ENCODE measurements around the gene SLC23A2.
A peak's percentile ranks its signal among the peaks of the same experiment; 100 is the strongest.
"Not testable (repeated sequence)": the region's sequence is repeated elsewhere in the genome, so short reads cannot be mapped to it uniquely, and the experiment has no call there.

Gene SLC23A2

DNA sequence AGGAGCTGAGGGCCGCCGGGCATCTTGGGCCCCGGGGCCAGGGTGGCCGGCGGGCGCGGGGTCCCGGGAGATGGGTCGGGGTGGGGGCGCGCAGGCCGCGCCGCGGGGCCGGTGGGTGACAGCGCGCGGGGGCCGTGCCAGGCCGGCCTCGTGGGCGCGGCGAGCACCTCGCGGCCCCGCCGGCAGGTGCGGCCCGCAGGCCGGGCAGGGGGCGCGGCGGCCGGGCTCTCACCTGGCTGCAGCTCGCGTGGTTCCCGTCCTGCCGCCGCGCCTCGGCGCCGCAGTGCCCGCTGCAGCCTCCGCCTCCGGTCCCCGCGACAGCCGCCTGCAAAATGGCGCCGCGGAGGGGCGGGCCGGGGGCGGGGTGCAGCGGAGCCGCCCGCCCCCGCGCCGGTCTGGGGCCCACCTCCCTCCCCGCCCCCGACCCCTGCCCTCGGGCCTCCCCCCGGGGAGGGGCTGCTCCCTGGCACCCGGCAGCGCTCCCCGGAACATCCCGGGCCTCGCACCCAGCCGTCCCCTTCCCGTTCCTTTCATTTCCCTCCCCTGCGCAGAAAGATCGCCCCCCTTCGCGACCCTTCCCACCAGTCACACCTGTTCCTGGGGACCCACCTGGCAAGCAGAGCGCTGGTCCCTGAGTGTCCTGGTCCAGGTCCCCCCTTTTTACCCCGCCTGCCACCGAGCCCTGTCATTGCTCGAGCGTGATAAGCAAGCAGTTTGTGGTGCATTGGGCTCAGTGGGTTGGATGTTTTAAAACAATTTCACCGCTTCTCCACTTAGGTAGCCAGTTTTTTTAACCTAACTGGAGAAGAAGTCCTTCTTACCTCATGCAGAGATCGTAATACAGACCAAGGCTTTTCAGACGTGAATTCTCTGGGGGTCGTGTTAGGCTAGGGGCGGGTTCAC, at the start of gene SLC23A2:
Gene SLC23A2 (minus strand): TSS at position 337 of the 903 bp plus-strand sequence. CDS start 68,948 bp downstream, outside the sequence.
- peaks cover 30% of the 10 kb centered on the region for H3K4me1 Mint-ChIP-seq
- H3K36me3 Mint-ChIP-seq, result no peaks in the 10 kb centered on the region
- H3K9me3 Mint-ChIP-seq, result no peaks in the 10 kb centered on the region
- H3K27ac Mint-ChIP-seq, result peak within 1 kb of the TSS; percentile 92
- DNase-seq (ENCODE audit: low spot score in 2 of 2) (peak; percentile 46 to 52), ATAC-seq (ENCODE audit: low read depth) (peak; percentile 76)
- no peaks in the 10 kb centered on the region for H3K27me3 Mint-ChIP-seq
- peak within 1 kb of the TSS; percentile 100 for H3K4me3 Mint-ChIP-seq

DNA sequence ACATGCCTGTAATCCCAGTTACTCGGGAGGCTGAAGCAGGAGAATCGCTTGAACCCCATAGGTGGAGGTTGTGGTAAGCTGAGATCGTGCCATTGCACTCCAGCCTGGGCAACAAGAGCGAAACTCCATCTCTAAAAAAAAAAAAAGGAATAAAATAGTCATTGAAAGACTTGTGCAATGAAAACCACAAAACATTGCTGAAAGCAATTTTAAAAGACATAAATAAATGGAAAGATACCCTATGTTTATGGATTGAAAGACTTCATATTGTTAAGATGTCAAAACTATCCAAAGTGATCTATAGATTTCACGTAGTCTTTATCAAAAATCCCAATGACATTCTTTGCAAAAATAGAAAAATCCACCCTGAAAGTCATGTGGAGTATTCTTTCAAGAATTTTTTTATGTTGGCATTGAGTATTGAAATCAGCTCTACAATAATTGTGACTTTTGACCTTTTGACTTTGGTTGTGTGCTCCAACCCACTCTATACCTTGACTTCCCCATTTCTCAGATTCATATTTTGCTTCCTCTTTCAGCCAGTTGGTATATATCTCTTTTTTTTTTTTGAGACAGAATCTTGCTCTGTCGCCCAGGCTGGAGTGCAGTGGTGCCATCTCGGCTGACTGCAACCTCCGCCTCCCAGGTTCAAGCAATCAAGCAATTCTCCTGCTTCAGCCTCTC, 45.5 kb upstream of the SLC23A2 start:
- Mint-ChIP-seq H3K4me1 (peaks cover 12% of the 10 kb centered on the region), H3K9me3 (no peaks in the 10 kb centered on the region), H3K27ac (no peak overlapping the region), H3K4me3 (peak overlapping the region; percentile 73), H3K27me3 (no peaks in the 10 kb centered on the region), H3K36me3 (no peaks in the 10 kb centered on the region)
- peak in 1 of 2 donors; percentile 20 for DNase-seq (ENCODE audit: low spot score in 2 of 2)
- peak; percentile 97 for ATAC-seq (ENCODE audit: low read depth)

DNA sequence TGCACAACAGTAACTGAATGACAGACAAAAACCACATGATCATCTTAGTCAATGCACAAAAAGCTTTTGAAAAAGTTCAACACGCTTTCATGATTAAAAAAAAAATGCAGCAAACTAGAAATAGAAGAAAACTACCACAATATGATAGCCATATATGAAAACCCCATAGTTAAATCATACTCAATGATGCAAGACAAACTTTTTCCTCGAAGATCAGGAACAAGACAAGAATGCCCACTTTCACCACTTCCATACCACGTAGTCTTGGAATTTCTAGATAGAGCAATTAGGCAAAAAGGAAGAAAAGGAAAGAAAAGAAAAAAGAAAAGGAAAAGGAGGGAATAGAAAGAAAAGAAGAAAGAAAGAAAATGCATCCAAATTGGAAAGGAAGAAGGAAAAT, 44.6 kb upstream of the SLC23A2 start:
- Mint-ChIP-seq H3K27ac (peak overlapping the region; percentile 9), H3K27me3 (no peaks in the 10 kb centered on the region), H3K9me3 (no peaks in the 10 kb centered on the region), H3K4me3 (no peak overlapping the region), H3K36me3 (no peaks in the 10 kb centered on the region), H3K4me1 (peaks cover 15% of the 10 kb centered on the region)
- DNase-seq (ENCODE audit: low spot score in 2 of 2), result no peak
- no peak for ATAC-seq (ENCODE audit: low read depth)

DNA sequence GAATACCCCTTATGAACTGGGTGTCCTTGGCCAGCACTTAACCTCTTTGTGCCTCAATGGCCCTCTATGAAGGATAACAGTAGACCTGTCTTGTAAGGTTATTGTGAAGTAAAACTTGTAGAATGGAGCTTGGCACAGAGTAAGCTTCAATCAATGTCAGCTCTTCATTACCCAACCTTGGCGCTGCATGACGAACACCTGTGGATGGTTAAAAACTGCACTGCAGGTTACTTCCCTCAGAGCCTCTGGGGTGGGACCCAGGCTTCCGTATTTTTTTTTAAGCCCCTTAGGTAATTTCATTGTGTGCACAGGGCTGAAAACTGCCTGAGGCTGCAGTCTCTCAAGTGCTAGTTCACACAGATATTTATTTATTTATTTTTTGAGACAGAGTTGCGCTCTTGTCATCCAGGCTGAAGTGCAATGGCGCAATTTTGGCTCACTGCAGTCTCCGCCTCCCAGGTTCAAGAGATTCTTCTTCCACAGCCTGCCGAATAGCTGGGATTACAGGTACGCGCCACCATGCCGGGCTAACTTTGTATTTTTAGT, 42.8 kb upstream of the SLC23A2 start:
- ATAC-seq (ENCODE audit: low read depth) (peak; percentile 36), DNase-seq (ENCODE audit: low spot score in 2 of 2) (no peak)
- Mint-ChIP-seq H3K4me1 (peaks cover 24% of the 10 kb centered on the region), H3K27me3 (no peaks in the 10 kb centered on the region), H3K9me3 (no peaks in the 10 kb centered on the region), H3K4me3 (no peak overlapping the region), H3K36me3 (no peaks in the 10 kb centered on the region), H3K27ac (no peak overlapping the region)

DNA sequence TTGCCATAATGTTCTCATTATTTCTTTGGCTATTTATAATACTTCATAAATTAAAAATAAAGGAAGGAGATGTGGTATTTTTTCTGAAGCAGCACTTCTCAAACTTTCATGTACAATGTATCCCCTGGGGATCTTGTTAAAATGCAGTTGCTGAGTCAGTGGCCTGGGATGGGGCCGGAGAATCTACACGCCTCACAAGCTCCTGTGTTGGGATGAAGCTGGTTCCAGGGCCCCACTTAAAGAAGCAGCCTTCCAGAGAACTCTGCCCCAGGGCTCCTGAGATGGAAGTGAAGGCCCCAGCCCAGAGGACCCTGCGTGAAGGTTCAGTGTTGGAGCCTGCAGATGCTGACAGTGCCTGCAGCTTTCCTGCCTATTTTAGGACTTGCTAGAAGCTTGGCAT, 40.1 kb upstream of the SLC23A2 start:
- Mint-ChIP-seq H3K27me3 (no peaks in the 10 kb centered on the region), H3K27ac (no peak overlapping the region), H3K4me3 (no peak overlapping the region), H3K4me1 (peaks cover 20% of the 10 kb centered on the region), H3K9me3 (no peaks in the 10 kb centered on the region), H3K36me3 (no peaks in the 10 kb centered on the region)
- ATAC-seq (ENCODE audit: low read depth), result no peak
- no peak for DNase-seq (ENCODE audit: low spot score in 2 of 2)

DNA sequence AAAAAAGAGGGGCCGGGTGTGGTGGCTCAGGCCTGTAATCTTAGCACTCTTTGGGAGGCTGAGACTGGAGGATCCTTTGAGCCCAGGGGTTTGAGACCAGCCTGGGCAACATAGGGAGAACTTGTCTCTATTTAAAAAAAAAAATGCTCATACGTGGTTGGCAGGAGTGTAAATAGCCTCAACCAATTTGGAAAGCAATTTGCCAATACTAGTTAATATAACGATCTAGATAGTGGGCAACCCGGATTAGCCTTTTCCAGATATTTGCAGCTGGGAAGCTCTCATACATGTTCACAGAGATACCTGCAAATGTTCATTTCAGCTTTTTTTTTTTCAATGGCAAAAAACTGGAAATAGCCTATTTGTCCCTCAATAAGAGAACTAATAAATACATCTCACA, 39.0 kb upstream of the SLC23A2 start:
- DNase-seq (ENCODE audit: low spot score in 2 of 2) (no peak), ATAC-seq (ENCODE audit: low read depth) (no peak)
- peaks cover 15% of the 10 kb centered on the region for H3K4me1 Mint-ChIP-seq
- H3K9me3 Mint-ChIP-seq, result no peaks in the 10 kb centered on the region
- no peak overlapping the region for H3K4me3 Mint-ChIP-seq
- no peak overlapping the region for H3K27ac Mint-ChIP-seq
- no peaks in the 10 kb centered on the region for H3K27me3 Mint-ChIP-seq
- no peaks in the 10 kb centered on the region for H3K36me3 Mint-ChIP-seq

DNA sequence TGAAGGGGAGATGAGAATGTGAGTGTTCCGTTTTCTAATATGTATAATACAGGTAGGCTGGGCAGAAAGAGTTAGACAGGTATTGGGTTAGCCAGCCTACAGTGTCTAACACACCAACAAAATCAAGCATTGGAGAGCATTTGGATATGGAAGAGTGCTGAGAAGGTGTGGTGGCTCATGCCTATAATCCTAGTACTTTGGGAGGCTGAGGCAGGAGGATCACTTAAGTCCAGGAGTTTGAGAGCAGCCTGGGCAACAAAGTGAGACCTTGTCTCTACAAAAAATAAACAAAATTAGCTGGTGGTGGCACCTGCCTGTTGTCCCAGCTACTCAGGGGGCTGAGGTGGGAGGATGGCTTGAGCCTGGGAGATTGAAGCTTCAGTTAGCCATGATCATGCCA, 38.6 kb upstream of the SLC23A2 start:
- DNase-seq (ENCODE audit: low spot score in 2 of 2), result no peak
- no peak overlapping the region for H3K4me3 Mint-ChIP-seq
- peaks cover 15% of the 10 kb centered on the region for H3K4me1 Mint-ChIP-seq
- H3K27me3 Mint-ChIP-seq, result no peaks in the 10 kb centered on the region
- no peak for ATAC-seq (ENCODE audit: low read depth)
- H3K36me3 Mint-ChIP-seq, result no peaks in the 10 kb centered on the region
- H3K27ac Mint-ChIP-seq, result peak overlapping the region; percentile 35
- no peaks in the 10 kb centered on the region for H3K9me3 Mint-ChIP-seq

DNA sequence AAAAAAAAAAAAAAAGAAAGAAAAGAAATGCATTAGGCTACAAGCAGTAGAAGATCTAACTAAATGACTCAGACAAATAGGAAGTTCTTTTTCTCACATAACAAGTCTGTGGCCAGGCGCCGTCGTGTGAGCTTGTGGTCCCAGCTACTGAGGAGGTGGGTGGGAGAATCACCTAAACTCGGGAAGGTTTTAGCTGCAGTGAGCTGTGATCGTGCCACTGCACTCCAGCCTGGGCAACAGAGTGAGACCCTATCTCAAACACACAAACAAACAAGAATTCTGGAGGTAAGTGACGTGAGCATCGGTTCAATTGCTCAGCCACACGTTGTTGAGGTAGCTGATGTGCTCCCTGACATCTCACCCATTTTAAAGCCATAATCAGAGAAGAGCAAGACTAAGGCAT, 37.9 kb upstream of the SLC23A2 start:
- H3K27me3 Mint-ChIP-seq, result no peaks in the 10 kb centered on the region
- ATAC-seq (ENCODE audit: low read depth), result no peak
- H3K27ac Mint-ChIP-seq, result peak overlapping the region; percentile 35
- no peaks in the 10 kb centered on the region for H3K9me3 Mint-ChIP-seq
- peaks cover 15% of the 10 kb centered on the region for H3K4me1 Mint-ChIP-seq
- no peaks in the 10 kb centered on the region for H3K36me3 Mint-ChIP-seq
- peak overlapping the region; percentile 45 for H3K4me3 Mint-ChIP-seq
- DNase-seq (ENCODE audit: low spot score in 2 of 2), result no peak

DNA sequence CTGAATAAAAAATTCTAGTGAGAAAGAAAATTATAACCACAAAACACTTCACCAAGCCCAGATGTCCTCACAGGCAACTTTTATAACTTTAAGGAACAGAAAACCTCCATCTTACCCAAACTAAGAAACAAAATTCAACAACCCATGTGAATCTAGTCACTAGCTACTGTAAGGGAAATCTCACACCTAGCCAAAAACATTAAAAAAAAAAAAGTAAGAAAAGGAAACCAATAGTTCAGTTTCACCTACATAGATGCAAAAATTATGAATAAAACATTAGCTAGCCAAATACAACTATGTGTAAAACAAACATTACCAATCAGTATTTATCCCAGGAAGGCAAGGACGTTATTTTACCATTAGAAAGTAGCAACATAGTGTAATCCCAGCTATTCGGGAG, 35.5 kb upstream of the SLC23A2 start:
- DNase-seq (ENCODE audit: low spot score in 2 of 2), result no peak
- Mint-ChIP-seq H3K36me3 (no peaks in the 10 kb centered on the region), H3K27ac (no peak overlapping the region), H3K4me3 (no peak overlapping the region), H3K4me1 (peaks cover 12% of the 10 kb centered on the region), H3K9me3 (no peaks in the 10 kb centered on the region), H3K27me3 (no peaks in the 10 kb centered on the region)
- no peak for ATAC-seq (ENCODE audit: low read depth)

DNA sequence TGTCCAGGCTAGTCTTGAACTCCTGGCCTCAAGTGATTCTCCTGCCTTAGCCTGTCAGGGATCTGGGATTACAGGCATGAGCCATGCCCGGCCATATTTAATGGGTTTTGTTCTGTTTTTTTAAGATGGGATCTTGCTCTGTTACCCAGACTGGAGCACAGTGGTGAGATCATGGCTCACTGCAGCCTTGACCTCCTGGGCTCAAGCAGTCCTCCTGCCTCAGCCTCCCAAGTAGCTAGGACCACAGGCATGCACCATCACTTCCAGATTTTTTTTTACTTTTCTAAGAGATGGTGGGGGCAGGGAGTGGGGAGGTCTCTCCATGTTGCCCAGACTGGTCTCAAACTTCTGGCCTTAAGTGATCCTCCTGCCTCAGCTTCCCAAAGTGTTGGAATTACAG, 34.2 kb upstream of the SLC23A2 start:
- not testable (repeated sequence) for H3K4me3 Mint-ChIP-seq; ATAC-seq (ENCODE audit: low read depth); H3K4me1 Mint-ChIP-seq; H3K27ac Mint-ChIP-seq; H3K9me3 Mint-ChIP-seq; H3K27me3 Mint-ChIP-seq; H3K36me3 Mint-ChIP-seq; DNase-seq (ENCODE audit: low spot score in 2 of 2)

DNA sequence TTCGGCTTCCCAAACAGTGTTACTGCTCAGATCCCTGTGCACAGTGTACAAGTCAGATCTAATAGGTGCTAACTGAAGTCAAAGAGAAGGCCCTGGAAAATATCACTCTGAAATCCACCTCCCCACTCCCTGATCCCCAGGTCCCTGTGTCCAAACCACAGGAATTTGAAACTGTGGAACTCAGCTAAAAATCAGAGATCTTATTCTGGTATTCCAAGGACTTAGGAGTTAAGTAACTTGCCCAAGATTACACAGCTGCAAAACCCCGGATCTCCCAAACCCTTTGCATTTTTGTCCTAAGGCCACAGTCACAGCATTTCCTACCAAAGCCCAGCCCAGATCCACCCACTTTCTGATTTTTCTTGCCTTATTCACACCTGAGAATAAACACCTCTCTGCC, 32.3 kb upstream of the SLC23A2 start:
- DNase-seq (ENCODE audit: low spot score in 2 of 2), result no peak
- Mint-ChIP-seq H3K27ac (no peak overlapping the region), H3K36me3 (no peaks in the 10 kb centered on the region), H3K9me3 (no peaks in the 10 kb centered on the region), H3K27me3 (no peaks in the 10 kb centered on the region), H3K4me1 (peaks cover 3% of the 10 kb centered on the region), H3K4me3 (no peak overlapping the region)
- no peak for ATAC-seq (ENCODE audit: low read depth)

DNA sequence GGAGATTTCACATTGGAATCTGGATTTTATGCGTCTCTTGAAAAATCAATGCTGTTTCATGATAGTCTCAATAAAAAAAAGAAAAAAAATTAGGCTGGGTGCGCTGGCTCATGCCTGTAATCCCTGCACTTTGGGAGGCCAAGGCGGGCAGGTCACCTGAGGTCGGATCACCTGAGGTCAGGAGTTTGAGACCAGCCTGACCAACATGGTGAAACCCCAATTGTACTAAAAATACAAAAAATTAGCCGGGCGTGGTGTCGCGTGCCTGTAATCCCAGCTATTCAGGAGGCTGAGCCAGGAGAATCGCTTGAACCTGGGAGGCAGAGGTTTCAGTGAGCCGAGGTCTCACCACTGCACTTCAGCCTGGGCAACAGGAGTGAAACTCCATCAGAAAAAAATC, 30.4 kb upstream of the SLC23A2 start:
- ATAC-seq (ENCODE audit: low read depth); H3K4me1 Mint-ChIP-seq; H3K27me3 Mint-ChIP-seq; H3K36me3 Mint-ChIP-seq; H3K27ac Mint-ChIP-seq; DNase-seq (ENCODE audit: low spot score in 2 of 2); H3K4me3 Mint-ChIP-seq; H3K9me3 Mint-ChIP-seq: not testable (repeated sequence)

DNA sequence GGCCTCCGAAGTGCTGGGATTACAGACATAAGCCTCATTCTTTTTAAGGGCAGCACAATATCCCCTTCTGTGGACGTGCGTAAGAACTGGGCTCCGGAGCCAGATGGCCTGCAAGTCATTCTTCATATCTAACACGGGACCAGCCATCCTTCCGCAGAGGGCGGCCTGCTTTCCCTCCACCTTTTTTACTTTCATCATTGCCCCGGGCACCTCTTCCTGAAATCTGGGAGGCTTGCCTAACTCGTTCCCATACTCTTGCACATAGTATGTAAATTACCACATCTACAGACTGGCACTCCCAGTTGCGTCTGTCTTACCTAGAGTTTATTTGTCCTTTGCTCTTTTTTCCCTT, 29.9 kb upstream of the SLC23A2 start:
- Mint-ChIP-seq H3K9me3 (no peaks in the 10 kb centered on the region), H3K27me3 (no peaks in the 10 kb centered on the region), H3K27ac (no peak overlapping the region), H3K4me1 (peaks cover 3% of the 10 kb centered on the region), H3K4me3 (no peak overlapping the region), H3K36me3 (no peaks in the 10 kb centered on the region)
- no peak for ATAC-seq (ENCODE audit: low read depth)
- no peak for DNase-seq (ENCODE audit: low spot score in 2 of 2)

DNA sequence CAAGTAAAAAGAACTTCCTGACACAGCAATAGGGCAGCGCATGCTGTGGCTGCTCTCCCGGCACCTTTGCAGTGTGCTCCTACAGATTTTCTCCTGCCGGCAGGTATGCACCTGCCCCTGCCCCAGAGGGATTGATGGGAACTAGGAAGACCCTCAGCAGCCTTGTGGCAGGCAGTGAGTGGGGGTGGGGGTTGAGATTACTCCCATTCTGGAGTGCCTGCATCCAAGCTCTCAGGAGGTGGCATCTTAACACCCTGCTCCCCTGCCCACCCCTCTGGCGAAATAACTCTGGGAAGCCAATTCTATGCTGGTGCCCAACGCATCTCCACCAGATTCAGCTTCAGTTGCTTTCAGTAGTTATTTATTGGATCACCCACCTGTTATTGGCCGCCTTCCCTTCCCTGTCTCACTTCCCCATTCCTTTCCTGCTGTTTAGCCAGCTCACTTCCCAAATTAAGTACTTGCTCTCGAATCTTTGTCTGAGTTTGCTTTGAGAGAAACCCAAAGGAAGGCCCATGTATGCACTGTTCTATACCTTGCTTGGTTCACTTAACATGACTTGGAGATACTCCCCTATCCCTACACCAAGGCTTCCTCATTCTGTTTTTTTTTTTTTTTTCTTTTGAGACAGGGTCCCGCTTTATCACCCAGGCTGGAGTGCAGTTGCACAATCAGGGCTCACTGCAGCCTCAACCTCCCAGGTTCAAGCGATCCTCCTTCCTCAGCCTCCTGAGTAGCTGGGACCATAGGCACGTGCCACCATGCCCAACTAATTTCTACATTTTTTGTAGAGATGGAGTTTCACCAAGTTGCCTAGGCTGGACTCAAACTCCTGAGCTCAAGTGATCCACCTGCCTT, 29.3 kb upstream of the SLC23A2 start:
- ATAC-seq (ENCODE audit: low read depth) (no peak), DNase-seq (ENCODE audit: low spot score in 2 of 2) (no peak)
- Mint-ChIP-seq H3K4me1 (peaks cover 3% of the 10 kb centered on the region), H3K36me3 (no peaks in the 10 kb centered on the region), H3K27ac (peak overlapping the region; percentile 46), H3K9me3 (no peaks in the 10 kb centered on the region), H3K27me3 (no peaks in the 10 kb centered on the region), H3K4me3 (no peak overlapping the region)

All from memory B cell (primary cell).